H9 (cell line): Measurements from ENCODE around the gene SEC16B. TPM values are rescaled to one million over a fixed set of nuclear protein-coding genes. Genes with fewer than 3 reads are reported as not detected.
A peak's percentile ranks its signal among the peaks of the same experiment; 100 is the strongest.

Experiments used
- DNase-seq: peaks from one replicate; pipeline ENCODE4 v3.0.0-alpha.2; 2017
- H2AFZ ChIP-seq: one replicate; pipeline ENCODE4 v1.6.1; 2013; ENCODE audit warnings: mild to moderate bottlenecking, low read length, control low read depth, moderate library complexity
- H2AK5ac ChIP-seq: 2 replicates; pipeline ENCODE4 v1.6.1; 2013; ENCODE audit warnings: low read length, control low read depth, mixed read lengths; ENCODE audit not compliant: insufficient read length
- H2BK120ac ChIP-seq: one replicate; pipeline ENCODE4 v1.6.1; 2013; ENCODE audit warnings: low read depth, mild to moderate bottlenecking, low read length, control low read depth, inconsistent platforms; ENCODE audit not compliant: poor library complexity, severe bottlenecking
- H2BK12ac ChIP-seq: 2 replicates; pipeline ENCODE4 v1.6.1; 2013; ENCODE audit warnings: low read length, control low read depth, mixed read lengths, low read depth; ENCODE audit not compliant: insufficient read length
- H2BK15ac ChIP-seq: 2 replicates; pipeline ENCODE4 v1.6.1; 2013; ENCODE audit warnings: low read depth, low read length, control low read depth
- H2BK20ac ChIP-seq: one replicate; pipeline ENCODE4 v1.6.1; 2013; ENCODE audit warnings: low read depth, mild to moderate bottlenecking, low read length, control low read depth, inconsistent platforms; ENCODE audit not compliant: poor library complexity, severe bottlenecking
- H2BK5ac ChIP-seq: 2 replicates; pipeline ENCODE4 v1.6.1; 2013; ENCODE audit warnings: low read length, control low read depth, mixed read lengths; ENCODE audit not compliant: insufficient read length
- H3K14ac ChIP-seq: 2 replicates; pipeline ENCODE4 v1.6.1; 2013; ENCODE audit warnings: low read length, control low read depth; ENCODE audit not compliant: insufficient read depth
- H3K18ac ChIP-seq: 2 replicates; pipeline ENCODE4 v1.6.1; 2013; ENCODE audit warnings: low read depth, mild to moderate bottlenecking, mixed read lengths, low read length, control low read depth; ENCODE audit not compliant: insufficient read length
- H3K23ac ChIP-seq: 2 replicates; pipeline ENCODE4 v1.6.1; 2013; ENCODE audit warnings: low read length, control low read depth, mixed read lengths, low read depth; ENCODE audit not compliant: insufficient read length
- H3K23me2 ChIP-seq: 2 replicates; pipeline ENCODE4 v1.6.1; 2013; ENCODE audit warnings: low read depth, mild to moderate bottlenecking, mixed read lengths, low read length, control low read depth; ENCODE audit not compliant: insufficient read length, poor library complexity, severe bottlenecking
- H3K27ac ChIP-seq: 2 replicates; pipeline ENCODE4 v1.5.1; 2013; ENCODE audit warnings: low read length, control low read depth, mixed read lengths, low read depth; ENCODE audit not compliant: insufficient read length
- H3K27me3 ChIP-seq: 2 replicates; pipeline ENCODE4 v1.6.1; 2013; ENCODE audit warnings: low read length, control low read depth, inconsistent platforms; ENCODE audit not compliant: insufficient read depth
- H3K4ac ChIP-seq: 2 replicates; pipeline ENCODE4 v1.6.1; 2013; ENCODE audit warnings: low read depth, mild to moderate bottlenecking, control low read depth, inconsistent platforms, low read length, moderate library complexity
- H3K4me1 ChIP-seq: 2 replicates; pipeline ENCODE4 v1.6.1; 2013; ENCODE audit warnings: low read length, control low read depth, inconsistent platforms; ENCODE audit not compliant: insufficient read depth
- H3K4me2 ChIP-seq: 2 replicates; pipeline ENCODE4 v1.6.1; 2013; ENCODE audit warnings: low read length, control low read depth, mixed read lengths; ENCODE audit not compliant: insufficient read length, insufficient read depth
- H3K56ac ChIP-seq: 2 replicates; pipeline ENCODE4 v1.6.1; 2013; ENCODE audit warnings: low read depth, mild to moderate bottlenecking, mixed read lengths, low read length, control low read depth; ENCODE audit not compliant: insufficient read length
- H3K79me1 ChIP-seq: 2 replicates; pipeline ENCODE4 v1.6.1; 2013; ENCODE audit warnings: low read depth, mild to moderate bottlenecking, moderate library complexity, low read length, control low read depth, inconsistent platforms; ENCODE audit not compliant: insufficient read depth, poor library complexity, severe bottlenecking
- H3K79me2 ChIP-seq: 2 replicates; pipeline ENCODE4 v1.6.1; 2013; ENCODE audit warnings: low read length, control low read depth, inconsistent platforms; ENCODE audit not compliant: insufficient read depth
- H3K9ac ChIP-seq: 2 replicates; pipeline ENCODE4 v1.6.1; 2013; ENCODE audit warnings: low read length, control low read depth, mixed read lengths; ENCODE audit not compliant: insufficient read length; ENCODE audit errors: extremely low read depth
- H3K9me3 ChIP-seq: one replicate; pipeline ENCODE4 v1.6.1; 2013; ENCODE audit warnings: low read depth, low read length, inconsistent platforms; ENCODE audit not compliant: control insufficient read depth
- H3T11ph ChIP-seq: one replicate; pipeline ENCODE4 v1.6.1; 2013; ENCODE audit warnings: mild to moderate bottlenecking, low read length, control low read depth, inconsistent platforms
- H4K20me1 ChIP-seq: one replicate; pipeline ENCODE4 v1.6.1; 2013; ENCODE audit not compliant: control insufficient read depth, insufficient read length, insufficient read depth
- H4K5ac ChIP-seq: 2 replicates; pipeline ENCODE4 v1.6.1; 2013; ENCODE audit warnings: low read depth, mild to moderate bottlenecking, mixed read lengths, low read length, control low read depth; ENCODE audit not compliant: insufficient read length
- H4K8ac ChIP-seq: replicated peaks from 2 replicates; pipeline ENCODE4 v1.6.1; 2013; ENCODE audit warnings: low read length, control low read depth, mixed read lengths, low read depth; ENCODE audit not compliant: insufficient read length
- H4K91ac ChIP-seq: 2 replicates; pipeline ENCODE4 v1.6.1; 2013; ENCODE audit warnings: low read depth, mild to moderate bottlenecking, moderate library complexity, mixed read lengths, low read length, control low read depth; ENCODE audit not compliant: insufficient read length
- H3K27ac Mint-ChIP-seq, 3 experiments: 2 replicates in 2 of 3; 3 replicates in 1 of 3; pipeline ENCODE4 v1.8.0; 2020 to 2021; ENCODE audit warnings: mixed read lengths in 3 of 3, mild to moderate bottlenecking in 1 of 3, moderate library complexity in 1 of 3
- H3K27me3 Mint-ChIP-seq: 2 replicates; pipeline ENCODE4 v1.8.0; 2021; ENCODE audit warnings: low read depth, mild to moderate bottlenecking, moderate library complexity, mixed read lengths
- H3K36me3 Mint-ChIP-seq, 3 experiments: 2 replicates in 2 of 3; 3 replicates in 1 of 3; pipeline ENCODE4 v1.8.0; 2020 to 2021; ENCODE audit warnings: low read depth in 3 of 3, mixed read lengths in 3 of 3; ENCODE audit not compliant: insufficient read depth in 1 of 3
- H3K4me1 Mint-ChIP-seq, 2 experiments: 2 replicates each; pipeline ENCODE4 v1.8.0; 2020; ENCODE audit warnings: mixed read lengths in 2 of 2
- H3K4me3 Mint-ChIP-seq, 2 experiments: 2 replicates in 1 of 2; 3 replicates in 1 of 2; pipeline ENCODE4 v1.8.0; 2020 to 2021; ENCODE audit warnings: mild to moderate bottlenecking in 2 of 2, mixed read lengths in 2 of 2, moderate library complexity in 1 of 2
- H3K9me3 Mint-ChIP-seq, 2 experiments: 2 replicates in 1 of 2; 3 replicates in 1 of 2; pipeline ENCODE4 v1.8.0; 2020; ENCODE audit warnings: mild to moderate bottlenecking in 2 of 2, mixed read lengths in 2 of 2, moderate library complexity in 1 of 2
- WGBS: extraction: QIAGEN DNeasy Blood & Tissue Kit; methylation state at CpG from one replicate; pipeline ENCODE4 v1.1.7; 2013; ENCODE audit warnings: missing lambda C conversion rate, low lambda C conversion rate, mixed read lengths; ENCODE audit not compliant: insufficient read length; ENCODE audit errors: extremely low coverage; 5-methylcytosine and 5-hydroxymethylcytosine counted together
- total RNA-seq: library from RNA; stranded (reverse); gene quantifications from 2 replicates; pipeline ENCODE4 v1.2.1, GENCODE V29; 2021
- TF ChIP-seq, protein P1 (sequence below): fragments of 200-600 bp; sonication (generic); conservative IDR thresholded peaks from 3 replicates; pipeline ENCODE4 v1.8.0; 2021; ENCODE audit warnings: antibody characterized with exemption, mild to moderate bottlenecking

SEC16B gene
- total RNA-seq, 1 experiment from 2014 or later: 0.83 TPM

DNA sequence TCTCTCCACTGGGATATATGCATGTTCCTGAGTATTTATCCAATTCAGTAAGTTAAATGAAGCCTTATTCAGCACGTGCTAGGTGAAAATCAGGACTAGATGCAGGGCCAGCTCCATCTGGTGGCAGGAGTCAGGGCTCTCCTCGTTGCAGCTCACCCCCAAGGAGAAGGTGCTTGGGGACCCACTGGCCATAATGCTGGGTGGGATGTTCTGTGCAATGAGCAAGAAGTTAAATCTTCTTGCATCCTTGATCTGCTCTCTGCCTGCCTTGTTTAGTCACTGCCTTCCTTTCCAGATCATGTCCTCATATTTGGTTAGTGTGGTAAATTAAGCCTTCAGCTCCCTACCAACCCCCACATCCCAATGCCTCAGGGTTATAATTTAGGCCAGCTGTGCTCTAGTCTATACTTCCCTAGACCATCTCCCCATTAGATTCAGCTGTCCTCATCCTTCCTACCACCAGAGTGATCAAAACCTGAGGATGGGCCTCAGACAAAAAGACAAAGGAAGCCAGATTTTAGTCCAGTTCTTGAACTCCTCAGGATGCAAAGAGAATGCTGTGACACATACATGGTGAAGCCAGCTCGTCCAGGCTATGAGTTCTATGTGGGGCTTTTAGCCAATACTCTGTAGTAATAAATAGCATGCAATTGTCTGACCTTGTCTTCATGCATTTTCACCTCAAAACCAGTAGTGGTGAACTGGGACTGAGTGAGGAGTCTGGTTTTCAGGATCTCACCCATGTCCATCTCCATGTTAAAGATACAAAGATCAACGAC is 55.9 kb downstream of the SEC16B start:
- Mint-ChIP-seq H3K9me3 (peaks cover 2 to 4% of the 10 kb centered on the region in 2 experiments; a peak in 3 of 5 replicates), H3K27me3 (peaks cover 5% of the 10 kb centered on the region), H3K27ac (no peak overlapping the region), H3K4me3 (no peak overlapping the region), H3K36me3 (no peaks in the 10 kb centered on the region), H3K4me1 (0 out of 4 replicates have a peak, but pooled peaks cover 0 to 2% of the 10 kb centered on the region in 2 experiments)
- Histone ChIP-seq H3K23me2 (no peaks in the 10 kb centered on the region), H4K91ac (no peak overlapping the region), H3K27me3 (no peaks in the 10 kb centered on the region), H3K9me3 (no peaks in the 10 kb centered on the region), H3K56ac (no peak overlapping the region), H2AK5ac (no peak overlapping the region), H2BK5ac (no peak overlapping the region), H3K27ac (no peak overlapping the region), H2BK15ac (no peak overlapping the region), H3K4me2 (no peak overlapping the region), H2BK12ac (no peak overlapping the region), H3K79me1 (no peaks in the 10 kb centered on the region), H3K14ac (no peak overlapping the region), H3K23ac (no peak overlapping the region), H3K4me1 (no peaks in the 10 kb centered on the region), H4K20me1 (no peaks in the 10 kb centered on the region), H3K9ac (no peak overlapping the region), H4K8ac (no peak overlapping the region), H3K18ac (no peak overlapping the region), H3K79me2 (no peaks in the 10 kb centered on the region), H2BK20ac (no peak overlapping the region), H2BK120ac (no peak overlapping the region), H2AFZ (no peak overlapping the region), H4K5ac (no peak overlapping the region), H3T11ph (no peak overlapping the region), H3K4ac (no peak overlapping the region)
- TF ChIP-seq, protein P1, sequence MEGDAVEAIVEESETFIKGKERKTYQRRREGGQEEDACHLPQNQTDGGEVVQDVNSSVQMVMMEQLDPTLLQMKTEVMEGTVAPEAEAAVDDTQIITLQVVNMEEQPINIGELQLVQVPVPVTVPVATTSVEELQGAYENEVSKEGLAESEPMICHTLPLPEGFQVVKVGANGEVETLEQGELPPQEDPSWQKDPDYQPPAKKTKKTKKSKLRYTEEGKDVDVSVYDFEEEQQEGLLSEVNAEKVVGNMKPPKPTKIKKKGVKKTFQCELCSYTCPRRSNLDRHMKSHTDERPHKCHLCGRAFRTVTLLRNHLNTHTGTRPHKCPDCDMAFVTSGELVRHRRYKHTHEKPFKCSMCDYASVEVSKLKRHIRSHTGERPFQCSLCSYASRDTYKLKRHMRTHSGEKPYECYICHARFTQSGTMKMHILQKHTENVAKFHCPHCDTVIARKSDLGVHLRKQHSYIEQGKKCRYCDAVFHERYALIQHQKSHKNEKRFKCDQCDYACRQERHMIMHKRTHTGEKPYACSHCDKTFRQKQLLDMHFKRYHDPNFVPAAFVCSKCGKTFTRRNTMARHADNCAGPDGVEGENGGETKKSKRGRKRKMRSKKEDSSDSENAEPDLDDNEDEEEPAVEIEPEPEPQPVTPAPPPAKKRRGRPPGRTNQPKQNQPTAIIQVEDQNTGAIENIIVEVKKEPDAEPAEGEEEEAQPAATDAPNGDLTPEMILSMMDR: peak; percentile 74
- peak; percentile 52 for DNase-seq
- WGBS: no CpG with 5 or more reads among the region's 4 CpGs
